Activated CD8-positive, alpha-beta memory T cell treated with anti-CD3 and anti-CD28 coated beads, Interleukin-2, amount 10 ng/mL, durations not matched to agents 7 days and 5 days (primary cell): Measurements from ENCODE around the gene NCKAP5. TPM values are rescaled to one million over a fixed set of nuclear protein-coding genes. Genes with fewer than 3 reads are reported as not detected.

Source experiments
- ATAC-seq: fragments of 150-1000 bp; cut with Tn5 transposase; one replicate; pipeline ENCODE4 v1.10.0; 2021; ENCODE audit warnings: moderate library complexity
- CTCF ChIA-PET: fragments of 350-600 bp; sonication (Branson Sonifier 250); formaldehyde crosslinking; loops from one replicate; lab custom pipeline; 2021; ENCODE audit warnings: antibody characterized with exemption; lab: Charles Lee
- DNase-seq: peaks from one replicate; pipeline ENCODE4 v3.0.0-alpha.2; 2020
- H3K27ac Mint-ChIP-seq: one replicate; pipeline ENCODE4 v1.8.0; 2021; ENCODE audit warnings: mild to moderate bottlenecking, mixed read lengths
- H3K27me3 Mint-ChIP-seq: one replicate; pipeline ENCODE4 v1.8.0; 2021; ENCODE audit warnings: mixed read lengths
- H3K36me3 Mint-ChIP-seq: one replicate; pipeline ENCODE4 v1.8.0; 2021; ENCODE audit warnings: mild to moderate bottlenecking, mixed read lengths
- H3K4me1 Mint-ChIP-seq: one replicate; pipeline ENCODE4 v1.8.0; 2021; ENCODE audit warnings: mixed read lengths
- H3K4me3 Mint-ChIP-seq: one replicate; pipeline ENCODE4 v1.8.0; 2021; ENCODE audit warnings: mild to moderate bottlenecking, moderate library complexity, mixed read lengths
- H3K9me3 Mint-ChIP-seq: one replicate; pipeline ENCODE4 v1.8.0; 2022; ENCODE audit warnings: low read depth, mixed read lengths
- total RNA-seq, 2 experiments: library from RNA; stranded (reverse); gene quantifications; one replicate each; pipeline ENCODE4 v1.2.3, GENCODE V29; 2021

NCKAP5 gene
- total RNA-seq, 2 experiments from 2014 or later: not detected

DNA sequence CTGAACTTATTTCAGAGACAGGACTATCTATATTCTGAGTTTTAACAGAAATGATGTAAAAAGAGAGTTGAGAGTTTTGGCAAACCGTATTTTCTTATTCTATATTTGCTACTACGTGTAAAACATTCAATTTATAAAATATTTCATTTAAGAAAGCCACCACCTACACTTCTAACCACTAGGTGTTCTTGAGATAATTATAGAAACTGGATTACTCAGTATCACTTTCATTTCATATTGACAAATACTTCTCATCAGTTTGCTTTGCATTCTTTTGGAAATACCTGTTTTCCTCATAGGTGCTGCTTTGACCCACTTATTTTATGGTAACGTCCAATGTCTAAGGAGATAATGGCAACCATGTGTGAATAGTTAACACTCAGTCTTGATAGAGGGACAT, 794.9 kb downstream of the NCKAP5 start:
- ATAC-seq (no peak), DNase-seq (no peak)
- H3K27ac Mint-ChIP-seq: no peak overlapping the region
- H3K4me3 Mint-ChIP-seq: no peak overlapping the region
- CTCF ChIA-PET: no interaction called here
- H3K36me3 Mint-ChIP-seq: no peaks in the 10 kb centered on the region
- H3K4me1 Mint-ChIP-seq: no peaks in the 10 kb centered on the region
- H3K9me3 Mint-ChIP-seq: peaks cover under 1% of the 10 kb centered on the region
- no peaks in the 10 kb centered on the region for H3K27me3 Mint-ChIP-seq

DNA sequence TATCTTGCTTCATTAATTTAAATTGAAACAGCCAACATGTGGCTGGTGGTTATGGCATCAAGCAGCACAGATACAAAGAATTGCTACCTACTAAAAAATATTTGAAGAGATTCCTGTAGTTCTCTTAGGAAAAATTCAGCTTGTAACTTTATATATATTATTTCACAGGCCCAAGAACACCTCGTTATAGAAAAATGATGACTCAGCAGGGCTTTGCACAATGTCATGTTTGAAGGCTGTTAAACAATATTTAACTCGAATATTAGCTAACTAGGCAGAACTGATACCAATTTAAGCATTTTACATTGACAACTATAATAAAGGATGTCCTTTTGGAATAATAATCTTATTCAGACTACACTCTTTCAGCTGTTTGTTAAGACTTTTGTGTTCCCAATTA, 795.9 kb downstream of the NCKAP5 start:
- Mint-ChIP-seq H3K4me3 (no peak overlapping the region), H3K4me1 (no peaks in the 10 kb centered on the region), H3K9me3 (peaks cover 3% of the 10 kb centered on the region), H3K27me3 (no peaks in the 10 kb centered on the region), H3K36me3 (no peaks in the 10 kb centered on the region), H3K27ac (no peak overlapping the region)
- no peak for ATAC-seq
- no peak for DNase-seq
- CTCF ChIA-PET: no interaction called here

DNA sequence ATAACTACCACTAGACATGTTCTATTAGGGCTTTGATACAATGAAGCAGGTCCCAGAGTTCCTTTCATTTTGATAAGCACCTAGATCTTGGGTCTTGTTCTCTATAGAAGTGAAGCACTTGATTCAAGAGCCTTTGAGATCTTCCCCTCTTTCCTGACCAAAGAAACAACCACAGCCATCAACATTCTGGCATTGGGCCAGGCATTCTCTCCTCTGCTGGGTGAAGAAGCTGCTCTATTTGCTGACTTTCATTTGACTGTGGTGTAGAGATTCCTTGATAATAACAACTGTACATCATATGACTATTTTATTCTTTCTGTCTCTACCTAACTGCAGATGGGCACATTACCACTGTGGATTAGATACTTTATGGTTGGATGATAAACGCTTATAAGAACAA, 801.7 kb downstream of the NCKAP5 start:
- DNase-seq: no peak
- no peaks in the 10 kb centered on the region for H3K4me1 Mint-ChIP-seq
- CTCF ChIA-PET: no interaction called here
- ATAC-seq: no peak
- H3K4me3 Mint-ChIP-seq: no peak overlapping the region
- H3K27ac Mint-ChIP-seq: no peak overlapping the region
- no peaks in the 10 kb centered on the region for H3K36me3 Mint-ChIP-seq
- peaks cover 8% of the 10 kb centered on the region for H3K9me3 Mint-ChIP-seq
- no peaks in the 10 kb centered on the region for H3K27me3 Mint-ChIP-seq

DNA sequence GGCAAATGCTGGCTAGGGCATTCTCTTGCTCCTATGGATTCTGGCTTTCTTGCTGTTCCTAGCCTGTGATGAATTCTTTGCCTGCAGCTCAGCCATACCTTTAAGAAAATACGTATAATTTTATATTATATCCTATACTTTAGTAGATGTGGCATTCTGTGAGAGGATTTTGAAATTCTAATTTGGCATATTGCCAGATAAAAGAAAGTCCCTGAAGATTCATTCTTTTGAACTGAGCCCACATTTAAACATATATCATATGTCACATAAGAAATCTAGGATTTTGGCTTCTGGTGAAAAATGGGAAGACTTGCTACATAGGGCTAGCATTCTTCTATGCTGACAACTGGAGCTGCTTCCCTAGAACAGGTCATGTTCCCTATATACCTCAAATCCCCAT, 806.8 kb downstream of the NCKAP5 start:
- DNase-seq (no peak), ATAC-seq (no peak)
- no peaks in the 10 kb centered on the region for H3K4me1 Mint-ChIP-seq
- no peak overlapping the region for H3K27ac Mint-ChIP-seq
- CTCF ChIA-PET: no interaction called here
- no peaks in the 10 kb centered on the region for H3K36me3 Mint-ChIP-seq
- peaks cover 4% of the 10 kb centered on the region for H3K9me3 Mint-ChIP-seq
- no peaks in the 10 kb centered on the region for H3K27me3 Mint-ChIP-seq
- H3K4me3 Mint-ChIP-seq: no peak overlapping the region

DNA sequence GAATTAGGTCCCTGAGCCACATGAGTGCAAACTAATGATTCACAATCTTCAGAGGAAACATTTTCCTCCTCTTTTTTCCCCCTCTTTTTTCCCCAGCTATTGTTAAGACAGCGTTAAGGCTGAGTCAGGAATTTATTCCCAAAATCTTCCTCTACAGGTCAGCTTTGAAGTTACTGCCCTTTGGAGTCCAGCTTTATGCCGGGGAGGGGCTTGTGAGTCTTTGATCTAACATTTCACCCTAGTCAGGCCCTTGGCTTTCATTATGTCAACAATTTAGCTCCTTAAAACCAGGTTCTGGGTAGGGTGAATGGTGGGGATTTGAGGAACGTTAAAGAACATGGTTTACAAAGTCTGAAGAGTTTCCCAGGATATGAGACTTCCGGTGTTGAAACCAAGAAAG, 807.3 kb downstream of the NCKAP5 start:
- no peak overlapping the region for H3K4me3 Mint-ChIP-seq
- no peak overlapping the region for H3K27ac Mint-ChIP-seq
- CTCF ChIA-PET: no interaction called here
- no peaks in the 10 kb centered on the region for H3K4me1 Mint-ChIP-seq
- no peaks in the 10 kb centered on the region for H3K36me3 Mint-ChIP-seq
- peaks cover 4% of the 10 kb centered on the region for H3K9me3 Mint-ChIP-seq
- no peak for ATAC-seq
- no peaks in the 10 kb centered on the region for H3K27me3 Mint-ChIP-seq
- DNase-seq: no peak

DNA sequence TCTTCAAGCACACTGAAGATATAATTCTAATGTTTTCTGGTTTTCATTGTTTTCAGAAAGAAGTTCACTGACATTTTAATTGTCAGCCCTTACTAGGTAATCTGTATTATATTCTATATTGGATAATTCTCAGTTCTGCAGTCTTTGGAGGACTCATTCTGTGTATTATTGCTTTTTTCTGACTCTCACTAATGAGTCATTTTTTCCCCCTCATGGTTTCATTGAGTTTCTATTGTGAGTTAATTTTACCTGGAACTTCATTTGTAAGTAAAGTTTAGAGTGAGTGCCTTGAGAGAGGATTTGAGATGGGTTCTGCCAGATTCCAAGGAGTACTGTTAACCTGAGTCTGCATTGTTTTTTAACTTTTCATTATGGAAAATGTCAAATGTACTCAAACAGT, 807.9 kb downstream of the NCKAP5 start:
- ATAC-seq (no peak), DNase-seq (no peak)
- H3K27me3 Mint-ChIP-seq: no peaks in the 10 kb centered on the region
- H3K9me3 Mint-ChIP-seq: peaks cover 4% of the 10 kb centered on the region
- H3K4me3 Mint-ChIP-seq: no peak overlapping the region
- CTCF ChIA-PET: no interaction called here
- H3K27ac Mint-ChIP-seq: no peak overlapping the region
- H3K36me3 Mint-ChIP-seq: no peaks in the 10 kb centered on the region
- H3K4me1 Mint-ChIP-seq: no peaks in the 10 kb centered on the region

DNA sequence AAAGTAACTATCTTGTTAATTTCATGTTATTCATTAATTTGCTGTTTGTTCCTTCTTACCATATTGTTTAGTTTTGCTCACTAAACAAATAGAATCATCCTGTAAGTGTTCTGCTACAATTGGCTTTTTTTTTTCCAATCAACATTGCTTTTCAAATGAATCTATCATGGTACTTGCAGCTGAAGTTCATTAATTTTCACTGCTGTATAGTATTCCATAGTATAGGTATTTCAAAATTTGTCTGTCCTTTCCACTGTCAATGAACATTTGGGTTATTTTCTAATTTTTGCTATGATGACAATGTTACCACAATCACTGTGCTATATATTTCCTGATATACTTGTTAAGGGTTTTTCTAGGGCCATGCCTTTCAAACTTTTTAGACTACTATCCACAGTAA, 809.3 kb downstream of the NCKAP5 start:
- DNase-seq: no peak
- peaks cover 4% of the 10 kb centered on the region for H3K9me3 Mint-ChIP-seq
- H3K4me1 Mint-ChIP-seq: no peaks in the 10 kb centered on the region
- H3K27ac Mint-ChIP-seq: no peak overlapping the region
- CTCF ChIA-PET: no interaction called here
- no peak overlapping the region for H3K4me3 Mint-ChIP-seq
- H3K27me3 Mint-ChIP-seq: no peaks in the 10 kb centered on the region
- no peak for ATAC-seq
- no peaks in the 10 kb centered on the region for H3K36me3 Mint-ChIP-seq

DNA sequence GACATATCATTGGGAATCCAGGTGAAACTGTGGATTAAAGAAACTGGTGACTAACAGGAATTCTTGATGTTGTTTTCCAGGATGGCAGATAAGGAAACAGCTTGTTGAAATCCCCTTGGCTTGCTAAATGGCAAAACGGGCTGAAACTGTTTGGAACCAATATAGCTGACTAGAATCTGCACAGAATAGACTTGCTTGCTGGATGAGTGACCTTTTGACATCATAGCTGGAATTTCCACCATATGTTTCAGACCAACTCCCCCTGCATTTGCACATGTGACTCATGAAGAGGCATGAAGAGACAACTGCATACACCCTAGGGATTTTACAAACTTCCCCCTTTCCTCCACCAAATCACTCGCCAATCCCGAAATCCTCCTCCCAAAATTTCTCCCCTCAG, 810.6 kb downstream of the NCKAP5 start:
- Mint-ChIP-seq H3K27ac (no peak overlapping the region), H3K9me3 (peaks cover 4% of the 10 kb centered on the region), H3K4me1 (no peaks in the 10 kb centered on the region), H3K4me3 (no peak overlapping the region), H3K27me3 (no peaks in the 10 kb centered on the region), H3K36me3 (no peaks in the 10 kb centered on the region)
- ATAC-seq (no peak), DNase-seq (no peak)
- CTCF ChIA-PET: no interaction called here

DNA sequence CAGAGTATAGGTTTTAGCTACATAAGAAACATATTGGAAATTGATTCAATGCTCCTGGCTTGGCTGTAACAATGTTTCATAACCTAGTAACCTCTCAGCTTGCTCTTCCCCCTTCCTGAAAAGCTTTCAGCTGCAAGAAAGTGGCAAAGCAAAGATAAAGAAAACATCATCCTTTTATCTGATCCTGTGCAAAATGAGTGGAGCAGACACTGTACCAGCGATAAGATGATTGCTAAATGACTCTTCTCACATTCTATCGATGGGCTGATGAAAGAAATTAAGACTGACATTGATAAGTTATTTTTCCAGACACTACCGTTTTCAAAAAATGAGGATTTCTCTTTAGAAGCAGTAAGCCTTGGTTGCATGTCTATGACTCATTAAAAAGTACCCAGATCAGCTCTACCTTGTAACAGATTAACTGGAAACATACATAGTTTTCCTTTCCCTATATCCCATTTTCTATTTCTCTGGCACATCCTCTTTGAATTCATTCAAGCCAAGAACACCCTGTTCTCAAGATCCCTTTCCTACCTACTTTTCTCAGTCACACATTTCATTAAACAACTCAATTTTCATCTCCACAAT, 811.2 kb downstream of the NCKAP5 start:
- Mint-ChIP-seq H3K4me1 (no peaks in the 10 kb centered on the region), H3K27ac (no peak overlapping the region), H3K27me3 (no peaks in the 10 kb centered on the region), H3K4me3 (no peak overlapping the region), H3K36me3 (no peaks in the 10 kb centered on the region), H3K9me3 (peaks cover 2% of the 10 kb centered on the region)
- ATAC-seq: no peak
- CTCF ChIA-PET: no interaction called here
- no peak for DNase-seq

DNA sequence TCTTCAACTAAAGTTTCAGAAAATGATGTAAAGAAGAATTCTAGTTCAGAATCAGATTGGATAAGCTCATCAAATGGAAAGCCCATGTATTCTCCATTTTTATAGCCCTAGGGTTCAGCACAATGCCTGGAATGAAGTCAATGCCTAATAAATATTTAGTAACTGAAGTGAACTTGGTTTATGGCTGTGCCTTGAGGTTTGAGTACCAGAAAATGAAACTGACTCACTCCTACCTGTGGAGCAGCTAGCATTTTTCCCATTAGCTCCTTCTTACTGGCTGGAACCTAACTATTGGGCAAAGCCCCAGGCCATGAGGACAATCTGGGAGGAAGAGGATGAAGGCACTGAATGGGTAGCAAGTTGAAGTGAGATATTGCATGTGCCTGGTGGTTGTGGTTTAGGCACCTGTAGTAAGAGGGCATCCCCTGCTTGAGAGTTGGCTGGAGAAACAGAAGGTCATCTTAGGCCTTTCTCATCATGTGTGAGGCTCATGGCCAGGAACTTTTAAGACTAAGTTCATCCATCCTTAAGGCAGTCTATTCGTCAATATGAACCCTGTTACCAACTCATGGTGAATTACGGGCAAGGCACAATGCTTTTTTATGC, 813.3 kb downstream of the NCKAP5 start:
- DNase-seq: no peak
- no peaks in the 10 kb centered on the region for H3K4me1 Mint-ChIP-seq
- H3K27me3 Mint-ChIP-seq: no peaks in the 10 kb centered on the region
- peaks cover 4% of the 10 kb centered on the region for H3K9me3 Mint-ChIP-seq
- ATAC-seq: no peak
- CTCF ChIA-PET: no interaction called here
- H3K4me3 Mint-ChIP-seq: no peak overlapping the region
- H3K27ac Mint-ChIP-seq: no peak overlapping the region
- H3K36me3 Mint-ChIP-seq: no peaks in the 10 kb centered on the region

DNA sequence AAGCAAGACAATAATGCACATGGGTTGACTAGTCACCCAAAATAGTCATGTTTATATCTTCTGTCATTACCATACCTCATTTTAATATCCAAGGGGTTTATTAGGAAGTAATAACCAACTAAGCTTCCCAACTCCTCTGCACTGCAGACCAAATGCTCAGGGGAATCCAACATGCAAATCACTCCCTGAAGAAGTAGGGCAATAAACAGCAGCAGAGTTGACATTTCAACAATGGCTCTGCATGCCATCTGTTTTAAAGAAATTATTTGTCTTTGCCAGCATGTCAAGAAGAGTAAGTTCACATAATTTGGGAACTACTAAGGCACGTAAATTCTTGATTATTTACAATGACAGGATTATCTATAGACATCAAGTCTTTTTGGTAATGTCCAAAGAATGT, 813.9 kb downstream of the NCKAP5 start:
- no peak for ATAC-seq
- Mint-ChIP-seq H3K4me3 (no peak overlapping the region), H3K36me3 (no peaks in the 10 kb centered on the region), H3K4me1 (no peaks in the 10 kb centered on the region), H3K9me3 (peaks cover 4% of the 10 kb centered on the region), H3K27me3 (no peaks in the 10 kb centered on the region), H3K27ac (no peak overlapping the region)
- no peak for DNase-seq
- CTCF ChIA-PET: no interaction called here

DNA sequence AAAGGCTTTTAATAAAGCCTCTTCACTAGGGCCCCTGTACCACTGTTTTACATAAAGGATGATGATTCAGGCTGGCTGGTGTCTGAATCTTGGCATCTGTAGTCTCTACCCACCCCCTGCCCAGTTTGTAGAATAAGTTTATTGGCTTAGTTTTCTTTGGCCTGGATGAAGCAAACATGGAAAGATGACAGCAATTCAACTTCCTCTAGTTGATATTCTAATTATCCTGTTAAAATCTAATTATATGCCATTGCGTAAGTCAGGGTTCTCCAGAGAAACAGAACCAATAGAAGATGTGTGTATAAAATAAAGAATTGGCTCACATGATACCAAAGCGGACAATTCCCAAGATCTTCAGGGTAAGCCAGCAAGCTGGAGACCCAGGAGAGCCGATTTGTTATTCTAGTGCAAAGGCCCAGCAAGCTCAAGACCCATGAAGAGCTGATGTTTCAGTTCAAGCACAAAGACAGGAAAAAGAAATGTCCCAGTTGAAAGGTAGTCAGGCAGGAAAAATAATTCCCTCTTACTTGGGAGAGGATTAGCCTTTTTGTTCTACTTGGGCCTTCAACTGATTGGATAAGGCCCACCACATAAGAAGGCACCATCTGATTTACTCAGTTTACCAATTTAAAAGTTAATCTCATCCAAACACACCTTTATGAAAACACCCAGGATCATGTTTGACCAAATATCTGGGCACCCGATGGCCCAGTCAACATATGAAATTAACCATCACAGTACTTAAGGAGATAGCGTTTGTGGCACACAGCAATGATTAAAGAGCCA, 815.6 kb downstream of the NCKAP5 start:
- CTCF ChIA-PET: no interaction called here
- DNase-seq (no peak), ATAC-seq (no peak)
- Mint-ChIP-seq H3K4me1 (no peaks in the 10 kb centered on the region), H3K27me3 (no peaks in the 10 kb centered on the region), H3K9me3 (peaks cover 2% of the 10 kb centered on the region), H3K36me3 (no peaks in the 10 kb centered on the region), H3K27ac (no peak overlapping the region), H3K4me3 (no peak overlapping the region)

DNA sequence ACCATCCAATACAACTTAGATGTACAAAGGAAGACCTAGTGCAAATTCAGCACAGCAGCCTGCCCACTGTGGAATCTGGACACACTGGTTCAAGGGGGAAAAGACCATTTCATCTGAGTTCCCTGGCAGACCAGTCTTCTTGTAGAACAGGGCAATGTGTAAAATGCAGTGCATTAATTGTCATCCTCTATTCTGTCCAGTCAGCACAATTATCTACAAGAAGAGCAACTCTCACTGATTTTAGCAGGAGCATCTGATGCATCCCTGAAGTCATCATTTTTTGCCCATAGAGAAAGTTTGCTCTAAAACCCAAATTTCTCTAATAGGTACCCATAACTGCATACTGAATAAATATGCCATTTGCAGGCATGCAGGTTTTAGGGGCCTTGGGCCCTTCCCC, 816.4 kb downstream of the NCKAP5 start:
- no peaks in the 10 kb centered on the region for H3K36me3 Mint-ChIP-seq
- DNase-seq (no peak), ATAC-seq (no peak)
- no peak overlapping the region for H3K4me3 Mint-ChIP-seq
- H3K9me3 Mint-ChIP-seq: peaks cover 2% of the 10 kb centered on the region
- CTCF ChIA-PET: no interaction called here
- no peak overlapping the region for H3K27ac Mint-ChIP-seq
- H3K4me1 Mint-ChIP-seq: no peaks in the 10 kb centered on the region
- no peaks in the 10 kb centered on the region for H3K27me3 Mint-ChIP-seq

DNA sequence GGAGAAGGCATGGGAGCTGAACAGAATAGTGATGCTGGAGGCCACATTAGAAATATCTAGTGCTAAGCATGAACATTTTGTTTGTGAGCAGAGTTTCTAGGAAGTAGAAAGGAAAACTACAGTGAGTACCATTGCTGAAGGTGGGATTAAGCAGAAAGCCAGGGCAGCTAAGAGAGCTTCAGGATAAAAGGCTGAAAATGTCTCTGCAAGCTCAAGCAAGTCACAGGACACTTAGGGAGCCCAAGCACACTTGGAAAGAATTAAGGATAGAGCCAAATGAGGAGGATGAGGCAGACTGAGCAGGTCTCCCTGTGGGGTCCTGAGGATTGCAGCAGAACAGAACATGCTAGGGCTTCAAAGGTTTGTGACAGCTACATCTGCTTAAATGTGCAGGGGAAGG, 817.7 kb downstream of the NCKAP5 start:
- no peak overlapping the region for H3K4me3 Mint-ChIP-seq
- H3K27ac Mint-ChIP-seq: no peak overlapping the region
- ATAC-seq (no peak), DNase-seq (no peak)
- H3K36me3 Mint-ChIP-seq: no peaks in the 10 kb centered on the region
- CTCF ChIA-PET: no interaction called here
- H3K9me3 Mint-ChIP-seq: peaks cover 2% of the 10 kb centered on the region
- no peaks in the 10 kb centered on the region for H3K27me3 Mint-ChIP-seq
- no peaks in the 10 kb centered on the region for H3K4me1 Mint-ChIP-seq
